H9 (cell line): ENCODE measurements around the gene IRX2. TPM values are rescaled to one million over a fixed set of nuclear protein-coding genes. Genes with fewer than 3 reads are reported as not detected.

ENCODE experiments used
- DNase-seq: peaks from one replicate; pipeline ENCODE4 v3.0.0-alpha.2; 2017
- H2AFZ ChIP-seq: one replicate; pipeline ENCODE4 v1.6.1; 2013; ENCODE audit warnings: mild to moderate bottlenecking, low read length, control low read depth, moderate library complexity
- H2AK5ac ChIP-seq: 2 replicates; pipeline ENCODE4 v1.6.1; 2013; ENCODE audit warnings: low read length, control low read depth, mixed read lengths; ENCODE audit not compliant: insufficient read length
- H2BK120ac ChIP-seq: one replicate; pipeline ENCODE4 v1.6.1; 2013; ENCODE audit warnings: low read depth, mild to moderate bottlenecking, low read length, control low read depth, inconsistent platforms; ENCODE audit not compliant: poor library complexity, severe bottlenecking
- H2BK12ac ChIP-seq: 2 replicates; pipeline ENCODE4 v1.6.1; 2013; ENCODE audit warnings: low read length, control low read depth, mixed read lengths, low read depth; ENCODE audit not compliant: insufficient read length
- H2BK15ac ChIP-seq: 2 replicates; pipeline ENCODE4 v1.6.1; 2013; ENCODE audit warnings: low read depth, low read length, control low read depth
- H2BK20ac ChIP-seq: one replicate; pipeline ENCODE4 v1.6.1; 2013; ENCODE audit warnings: low read depth, mild to moderate bottlenecking, low read length, control low read depth, inconsistent platforms; ENCODE audit not compliant: poor library complexity, severe bottlenecking
- H2BK5ac ChIP-seq: 2 replicates; pipeline ENCODE4 v1.6.1; 2013; ENCODE audit warnings: low read length, control low read depth, mixed read lengths; ENCODE audit not compliant: insufficient read length
- H3K14ac ChIP-seq: 2 replicates; pipeline ENCODE4 v1.6.1; 2013; ENCODE audit warnings: low read length, control low read depth; ENCODE audit not compliant: insufficient read depth
- H3K18ac ChIP-seq: 2 replicates; pipeline ENCODE4 v1.6.1; 2013; ENCODE audit warnings: low read depth, mild to moderate bottlenecking, mixed read lengths, low read length, control low read depth; ENCODE audit not compliant: insufficient read length
- H3K23ac ChIP-seq: 2 replicates; pipeline ENCODE4 v1.6.1; 2013; ENCODE audit warnings: low read length, control low read depth, mixed read lengths, low read depth; ENCODE audit not compliant: insufficient read length
- H3K23me2 ChIP-seq: 2 replicates; pipeline ENCODE4 v1.6.1; 2013; ENCODE audit warnings: low read depth, mild to moderate bottlenecking, mixed read lengths, low read length, control low read depth; ENCODE audit not compliant: insufficient read length, poor library complexity, severe bottlenecking
- H3K27ac ChIP-seq: 2 replicates; pipeline ENCODE4 v1.5.1; 2013; ENCODE audit warnings: low read length, control low read depth, mixed read lengths, low read depth; ENCODE audit not compliant: insufficient read length
- H3K27me3 ChIP-seq: 2 replicates; pipeline ENCODE4 v1.6.1; 2013; ENCODE audit warnings: low read length, control low read depth, inconsistent platforms; ENCODE audit not compliant: insufficient read depth
- H3K4ac ChIP-seq: 2 replicates; pipeline ENCODE4 v1.6.1; 2013; ENCODE audit warnings: low read depth, mild to moderate bottlenecking, control low read depth, inconsistent platforms, low read length, moderate library complexity
- H3K4me1 ChIP-seq: 2 replicates; pipeline ENCODE4 v1.6.1; 2013; ENCODE audit warnings: low read length, control low read depth, inconsistent platforms; ENCODE audit not compliant: insufficient read depth
- H3K4me2 ChIP-seq: 2 replicates; pipeline ENCODE4 v1.6.1; 2013; ENCODE audit warnings: low read length, control low read depth, mixed read lengths; ENCODE audit not compliant: insufficient read length, insufficient read depth
- H3K56ac ChIP-seq: 2 replicates; pipeline ENCODE4 v1.6.1; 2013; ENCODE audit warnings: low read depth, mild to moderate bottlenecking, mixed read lengths, low read length, control low read depth; ENCODE audit not compliant: insufficient read length
- H3K79me1 ChIP-seq: 2 replicates; pipeline ENCODE4 v1.6.1; 2013; ENCODE audit warnings: low read depth, mild to moderate bottlenecking, moderate library complexity, low read length, control low read depth, inconsistent platforms; ENCODE audit not compliant: insufficient read depth, poor library complexity, severe bottlenecking
- H3K79me2 ChIP-seq: 2 replicates; pipeline ENCODE4 v1.6.1; 2013; ENCODE audit warnings: low read length, control low read depth, inconsistent platforms; ENCODE audit not compliant: insufficient read depth
- H3K9ac ChIP-seq: 2 replicates; pipeline ENCODE4 v1.6.1; 2013; ENCODE audit warnings: low read length, control low read depth, mixed read lengths; ENCODE audit not compliant: insufficient read length; ENCODE audit errors: extremely low read depth
- H3K9me3 ChIP-seq: one replicate; pipeline ENCODE4 v1.6.1; 2013; ENCODE audit warnings: low read depth, low read length, inconsistent platforms; ENCODE audit not compliant: control insufficient read depth
- H3T11ph ChIP-seq: one replicate; pipeline ENCODE4 v1.6.1; 2013; ENCODE audit warnings: mild to moderate bottlenecking, low read length, control low read depth, inconsistent platforms
- H4K20me1 ChIP-seq: one replicate; pipeline ENCODE4 v1.6.1; 2013; ENCODE audit not compliant: control insufficient read depth, insufficient read length, insufficient read depth
- H4K5ac ChIP-seq: 2 replicates; pipeline ENCODE4 v1.6.1; 2013; ENCODE audit warnings: low read depth, mild to moderate bottlenecking, mixed read lengths, low read length, control low read depth; ENCODE audit not compliant: insufficient read length
- H4K8ac ChIP-seq: replicated peaks from 2 replicates; pipeline ENCODE4 v1.6.1; 2013; ENCODE audit warnings: low read length, control low read depth, mixed read lengths, low read depth; ENCODE audit not compliant: insufficient read length
- H4K91ac ChIP-seq: 2 replicates; pipeline ENCODE4 v1.6.1; 2013; ENCODE audit warnings: low read depth, mild to moderate bottlenecking, moderate library complexity, mixed read lengths, low read length, control low read depth; ENCODE audit not compliant: insufficient read length
- H3K27ac Mint-ChIP-seq, 3 experiments: 2 replicates in 2 of 3; 3 replicates in 1 of 3; pipeline ENCODE4 v1.8.0; 2020 to 2021; ENCODE audit warnings: mixed read lengths in 3 of 3, mild to moderate bottlenecking in 1 of 3, moderate library complexity in 1 of 3
- H3K27me3 Mint-ChIP-seq: 2 replicates; pipeline ENCODE4 v1.8.0; 2021; ENCODE audit warnings: low read depth, mild to moderate bottlenecking, moderate library complexity, mixed read lengths
- H3K36me3 Mint-ChIP-seq, 3 experiments: 2 replicates in 2 of 3; 3 replicates in 1 of 3; pipeline ENCODE4 v1.8.0; 2020 to 2021; ENCODE audit warnings: low read depth in 3 of 3, mixed read lengths in 3 of 3; ENCODE audit not compliant: insufficient read depth in 1 of 3
- H3K4me1 Mint-ChIP-seq, 2 experiments: 2 replicates each; pipeline ENCODE4 v1.8.0; 2020; ENCODE audit warnings: mixed read lengths in 2 of 2
- H3K4me3 Mint-ChIP-seq, 2 experiments: 2 replicates in 1 of 2; 3 replicates in 1 of 2; pipeline ENCODE4 v1.8.0; 2020 to 2021; ENCODE audit warnings: mild to moderate bottlenecking in 2 of 2, mixed read lengths in 2 of 2, moderate library complexity in 1 of 2
- H3K9me3 Mint-ChIP-seq, 2 experiments: 2 replicates in 1 of 2; 3 replicates in 1 of 2; pipeline ENCODE4 v1.8.0; 2020; ENCODE audit warnings: mild to moderate bottlenecking in 2 of 2, mixed read lengths in 2 of 2, moderate library complexity in 1 of 2
- WGBS: extraction: QIAGEN DNeasy Blood & Tissue Kit; methylation state at CpG from one replicate; pipeline ENCODE4 v1.1.7; 2013; ENCODE audit warnings: missing lambda C conversion rate, low lambda C conversion rate, mixed read lengths; ENCODE audit not compliant: insufficient read length; ENCODE audit errors: extremely low coverage; 5-methylcytosine and 5-hydroxymethylcytosine counted together
- total RNA-seq: library from RNA; stranded (reverse); gene quantifications from 2 replicates; pipeline ENCODE4 v1.2.1, GENCODE V29; 2021
- TF ChIP-seq, protein P1 (sequence below): fragments of 200-600 bp; sonication (generic); conservative IDR thresholded peaks from 3 replicates; pipeline ENCODE4 v1.8.0; 2021; ENCODE audit warnings: antibody characterized with exemption, mild to moderate bottlenecking

IRX2 gene
- total RNA-seq, 1 experiment from 2014 or later = 91.6 TPM

DNA sequence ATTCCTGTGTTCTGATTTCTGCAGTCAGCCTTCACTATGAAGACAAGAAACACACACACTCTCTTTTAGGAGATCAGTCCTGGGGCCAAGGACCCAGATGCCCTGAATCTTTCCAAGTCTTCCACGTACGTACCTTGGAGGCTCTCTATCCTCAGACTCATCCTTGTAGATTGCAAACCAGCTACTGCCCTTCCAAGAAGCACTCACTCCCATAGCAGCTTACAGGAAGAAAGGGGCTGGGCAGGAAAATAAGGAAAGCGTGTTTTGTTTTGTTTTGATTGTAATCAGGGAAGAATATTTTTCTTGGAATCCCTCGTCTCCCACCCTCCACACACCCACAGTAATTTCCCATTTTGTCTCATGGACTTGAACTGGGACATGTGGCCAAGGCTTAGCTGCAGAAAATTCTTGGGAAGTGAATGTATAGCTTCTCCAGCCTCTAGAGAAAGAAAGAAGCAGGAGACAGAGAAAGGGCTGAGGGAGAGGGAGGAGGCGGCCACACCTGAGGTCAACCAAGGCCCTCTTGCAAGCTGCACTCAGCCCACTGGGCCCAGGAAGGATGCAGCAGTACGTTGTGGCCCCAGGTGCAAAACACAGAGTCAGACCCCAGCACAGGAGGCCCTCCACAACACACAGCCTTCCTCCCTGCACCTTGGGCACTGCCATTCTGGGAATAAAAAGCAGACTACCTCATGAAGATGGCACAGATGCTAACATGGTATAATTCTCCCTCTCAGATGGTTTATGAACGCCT is 29.9 kb downstream of the IRX2 start:
- DNase-seq = no peak
- Mint-ChIP-seq H3K4me1 (no peaks in the 10 kb centered on the region), H3K27me3 (peaks cover 42% of the 10 kb centered on the region), H3K27ac (no peak overlapping the region), H3K9me3 (no peaks in the 10 kb centered on the region), H3K36me3 (no peaks in the 10 kb centered on the region; a peak in 1 of 7 replicates), H3K4me3 (no peak overlapping the region)
- TF ChIP-seq, protein P1, sequence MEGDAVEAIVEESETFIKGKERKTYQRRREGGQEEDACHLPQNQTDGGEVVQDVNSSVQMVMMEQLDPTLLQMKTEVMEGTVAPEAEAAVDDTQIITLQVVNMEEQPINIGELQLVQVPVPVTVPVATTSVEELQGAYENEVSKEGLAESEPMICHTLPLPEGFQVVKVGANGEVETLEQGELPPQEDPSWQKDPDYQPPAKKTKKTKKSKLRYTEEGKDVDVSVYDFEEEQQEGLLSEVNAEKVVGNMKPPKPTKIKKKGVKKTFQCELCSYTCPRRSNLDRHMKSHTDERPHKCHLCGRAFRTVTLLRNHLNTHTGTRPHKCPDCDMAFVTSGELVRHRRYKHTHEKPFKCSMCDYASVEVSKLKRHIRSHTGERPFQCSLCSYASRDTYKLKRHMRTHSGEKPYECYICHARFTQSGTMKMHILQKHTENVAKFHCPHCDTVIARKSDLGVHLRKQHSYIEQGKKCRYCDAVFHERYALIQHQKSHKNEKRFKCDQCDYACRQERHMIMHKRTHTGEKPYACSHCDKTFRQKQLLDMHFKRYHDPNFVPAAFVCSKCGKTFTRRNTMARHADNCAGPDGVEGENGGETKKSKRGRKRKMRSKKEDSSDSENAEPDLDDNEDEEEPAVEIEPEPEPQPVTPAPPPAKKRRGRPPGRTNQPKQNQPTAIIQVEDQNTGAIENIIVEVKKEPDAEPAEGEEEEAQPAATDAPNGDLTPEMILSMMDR = no peak
- Histone ChIP-seq H4K20me1 (no peaks in the 10 kb centered on the region), H3K4ac (no peak overlapping the region), H3K27ac (no peak overlapping the region), H3K18ac (no peak overlapping the region), H4K5ac (no peak overlapping the region), H2BK120ac (no peak overlapping the region), H3K27me3 (no peaks in the 10 kb centered on the region), H3K14ac (no peak overlapping the region), H3K9ac (no peak overlapping the region), H3K79me2 (no peaks in the 10 kb centered on the region), H2BK15ac (no peak overlapping the region), H3K9me3 (no peaks in the 10 kb centered on the region), H2BK12ac (no peak overlapping the region), H3K4me1 (no peaks in the 10 kb centered on the region), H3K56ac (no peak overlapping the region), H2AFZ (no peak overlapping the region), H4K91ac (no peak overlapping the region), H3K23ac (no peak overlapping the region), H2BK20ac (no peak overlapping the region), H3K79me1 (no peaks in the 10 kb centered on the region), H2AK5ac (no peak overlapping the region), H3T11ph (no peak overlapping the region), H4K8ac (no peak overlapping the region), H3K4me2 (no peak overlapping the region), H2BK5ac (no peak overlapping the region), H3K23me2 (no peaks in the 10 kb centered on the region)
- WGBS = no CpG with 5 or more reads among the region's 7 CpGs
